Measurements from ENCODE around the gene RAP1GAP. TPM values are rescaled to one million over a fixed set of nuclear protein-coding genes. Genes with fewer than 3 reads are reported as not detected.
A peak's percentile ranks its signal among the peaks of the same experiment; 100 is the strongest.

The RAP1GAP gene
- total RNA-seq, 2 donors from 2014 or later = 8.0 to 8.2 TPM

- WGBS, 2 experiments (ENCODE audit: insufficient coverage in 1 of 2, insufficient read length in 1 of 2) = 77 to 79% methylated on average over 10 to 16 of the region's 16 CpGs
- Histone ChIP-seq H3K9ac (ENCODE audit: extremely low read depth, low read length, poor library complexity, severe bottlenecking) (no peak overlapping the region), H3K9me3 (ENCODE audit: control insufficient read depth, low read length) (no peaks in the 10 kb centered on the region), H3K27ac (ENCODE audit: low read depth, low read length) (no peak overlapping the region), H3K36me3 (ENCODE audit: control insufficient read depth, insufficient read depth, low read length) (no peaks in the 10 kb centered on the region), H3K27me3 (ENCODE audit: control insufficient read depth, insufficient read depth, low read length, poor library complexity, severe bottlenecking) (peaks cover 11% of the 10 kb centered on the region), H3K4me3 (ENCODE audit: low read length) (peak overlapping the region; percentile 77), H3K4me1 (ENCODE audit: control insufficient read depth, insufficient read depth, low read length) (no peaks in the 10 kb centered on the region)
- H3K4me1 Mint-ChIP-seq = no peaks in the 10 kb centered on the region
- no peak for TF ChIP-seq CTCF (conservative IDR thresholded peaks at IDR 0.05)
- H3K27ac Mint-ChIP-seq = no peak overlapping the region
- no peaks in the 10 kb centered on the region for H3K9me3 Mint-ChIP-seq
- no peaks in the 10 kb centered on the region for H3K36me3 Mint-ChIP-seq (ENCODE audit: low read depth)
- peaks cover 20% of the 10 kb centered on the region for H3K27me3 Mint-ChIP-seq (ENCODE audit: insufficient read depth)
- DNase-seq = peak; percentile 55
- peak overlapping the region; percentile 61 for H3K4me3 Mint-ChIP-seq
These were observed 1.1 kb upstream of the RAP1GAP start for GRCh38 chr1:21670059-21670881.

- no peaks in the 10 kb centered on the region for H3K36me3 ChIP-seq (ENCODE audit: control insufficient read depth, insufficient read depth, low read length)
- WGBS, 2 experiments (ENCODE audit: insufficient coverage in 1 of 2, insufficient read length in 1 of 2) = 0 to 1% methylated on average over 8 to 25 of the region's 25 CpGs
- H3K4me3 ChIP-seq (ENCODE audit: low read length) = peak overlapping the region; percentile 77
- no peak for TF ChIP-seq CTCF (conservative IDR thresholded peaks at IDR 0.05)
- peak overlapping the region; percentile 61 for H3K4me3 Mint-ChIP-seq
- peaks cover 20% of the 10 kb centered on the region for H3K27me3 Mint-ChIP-seq (ENCODE audit: insufficient read depth)
- DNase-seq = no peak
- peaks cover 11% of the 10 kb centered on the region for H3K27me3 ChIP-seq (ENCODE audit: control insufficient read depth, insufficient read depth, low read length, poor library complexity, severe bottlenecking)
- peak overlapping the region; percentile 34 for H3K9ac ChIP-seq (ENCODE audit: extremely low read depth, low read length, poor library complexity, severe bottlenecking)
- H3K4me1 ChIP-seq (ENCODE audit: control insufficient read depth, insufficient read depth, low read length) = no peaks in the 10 kb centered on the region
- no peak overlapping the region for H3K27ac Mint-ChIP-seq
- no peaks in the 10 kb centered on the region for H3K36me3 Mint-ChIP-seq (ENCODE audit: low read depth)
- H3K9me3 ChIP-seq (ENCODE audit: control insufficient read depth, low read length) = no peaks in the 10 kb centered on the region
- no peaks in the 10 kb centered on the region for H3K4me1 Mint-ChIP-seq
- H3K9me3 Mint-ChIP-seq = no peaks in the 10 kb centered on the region
- H3K27ac ChIP-seq (ENCODE audit: low read depth, low read length) = no peak overlapping the region
These were observed 253 bp downstream of the RAP1GAP start for GRCh38 chr1:21668951-21669257.

- Histone ChIP-seq H3K27me3 (ENCODE audit: control insufficient read depth, insufficient read depth, low read length, poor library complexity, severe bottlenecking) (peaks cover 11% of the 10 kb centered on the region), H3K4me1 (ENCODE audit: control insufficient read depth, insufficient read depth, low read length) (no peaks in the 10 kb centered on the region), H3K36me3 (ENCODE audit: control insufficient read depth, insufficient read depth, low read length) (no peaks in the 10 kb centered on the region), H3K4me3 (ENCODE audit: low read length) (peak overlapping the region; percentile 77), H3K9me3 (ENCODE audit: control insufficient read depth, low read length) (no peaks in the 10 kb centered on the region), H3K9ac (ENCODE audit: extremely low read depth, low read length, poor library complexity, severe bottlenecking) (peak overlapping the region; percentile 34), H3K27ac (ENCODE audit: low read depth, low read length) (no peak overlapping the region)
- Mint-ChIP-seq H3K9me3 (no peaks in the 10 kb centered on the region), H3K36me3 (ENCODE audit: low read depth) (no peaks in the 10 kb centered on the region), H3K27ac (no peak overlapping the region), H3K4me3 (peak overlapping the region; percentile 61), H3K4me1 (peaks cover 3% of the 10 kb centered on the region), H3K27me3 (ENCODE audit: insufficient read depth) (peaks cover 20% of the 10 kb centered on the region)
- peak; percentile 66 for DNase-seq
- peak; percentile 47 for TF ChIP-seq CTCF (conservative IDR thresholded peaks at IDR 0.05)
- WGBS, 2 experiments (ENCODE audit: insufficient coverage in 1 of 2, insufficient read length in 1 of 2) = 32 to 36% methylated on average over 15 to 33 of the region's 33 CpGs
These were observed 766 bp downstream of the RAP1GAP start for GRCh38 chr1:21668232-21668950.
